HEK293 (cell line): Measurements from ENCODE around the gene R3HDML.
"Not testable (repeated sequence)": the region's sequence is repeated elsewhere in the genome, so short reads cannot be mapped to it uniquely, and the experiment has no call there.

Source experiments
- CTCF ChIA-PET: fragments of 350-600 bp; formaldehyde crosslinking; extraction: SDS; loops from one replicate; lab custom pipeline; 2021; ENCODE audit warnings: antibody characterized with exemption; lab: Yijun Ruan, JAX
- POLR2A ChIA-PET: fragments of 300-600 bp; formaldehyde crosslinking; extraction: SDS; loops from one replicate; lab custom pipeline; 2020; ENCODE audit warnings: antibody characterized with exemption, inconsistent platforms; lab: Yijun Ruan, JAX
- H3K27ac ChIP-seq: fragments of 200-500 bp; sonication (Bioruptor generic); 2 replicates; pipeline ENCODE4 v1.5.1; 2014; ENCODE audit warnings: low read depth, low read length, control low read depth, inconsistent platforms; ENCODE audit errors: extremely low read depth
- H3K36me3 ChIP-seq, 2 experiments: fragments of 200-500 bp in 1 of 2; sonication (Bioruptor generic) in 1 of 2; 1 replicate in 1 of 2; 2 replicates in 1 of 2; pipeline ENCODE4 v1.5.1; 2014 to 2017; ENCODE audit warnings: inconsistent platforms in 2 of 2, low read length in 2 of 2; ENCODE audit not compliant: control insufficient read depth in 2 of 2, insufficient read depth in 1 of 2
- H3K4me1 ChIP-seq: fragments of 200-500 bp; sonication (Bioruptor generic); 2 replicates; pipeline ENCODE4 v1.5.1; 2014; ENCODE audit warnings: mild to moderate bottlenecking, low read length, inconsistent platforms; ENCODE audit not compliant: control insufficient read depth, insufficient read depth
- H3K4me3 ChIP-seq: 2 replicates; pipeline ENCODE4 v1.5.1; 2011; ENCODE audit warnings: low read depth, mild to moderate bottlenecking, control low read depth, low read length, moderate library complexity
- H3K9me3 ChIP-seq: fragments of 200-500 bp; sonication (Bioruptor generic); 2 replicates; pipeline ENCODE4 v1.5.1; 2014; ENCODE audit warnings: low read depth, low read length, inconsistent platforms; ENCODE audit not compliant: control insufficient read depth, insufficient read depth
- EGR2 ChIP-seq: fragments of 450-650 bp; formaldehyde crosslinking; IDR thresholded peaks from 2 replicates; pipeline ENCODE4 v1.5.1; 2016; ENCODE audit warnings: low read depth, missing biosample characterization, missing genetic modification characterization
- KLF10 ChIP-seq: fragments of 450-650 bp; IDR thresholded peaks from 2 replicates; pipeline ENCODE4 v1.5.1; 2018; ENCODE audit warnings: missing biosample characterization, mild to moderate bottlenecking, missing genetic modification characterization
- REST ChIP-seq: fragments of 450-650 bp; formaldehyde crosslinking; IDR thresholded peaks from 2 replicates; pipeline ENCODE4 v1.5.1; 2016; ENCODE audit warnings: missing biosample characterization, missing genetic modification characterization
- SCRT2 ChIP-seq: fragments of 450-650 bp; formaldehyde crosslinking; IDR thresholded peaks from 2 replicates; pipeline ENCODE4 v1.5.1; 2016; ENCODE audit warnings: missing biosample characterization, missing genetic modification characterization
- TSHZ1 ChIP-seq: fragments of 450-650 bp; formaldehyde crosslinking; IDR thresholded peaks from 2 replicates; pipeline ENCODE4 v1.5.1; 2016; ENCODE audit warnings: missing biosample characterization, missing genetic modification characterization, borderline replicate concordance
- ZBTB6 ChIP-seq: fragments of 450-650 bp; formaldehyde crosslinking; IDR thresholded peaks from 2 replicates; pipeline ENCODE4 v1.5.1; 2017; ENCODE audit warnings: missing biosample characterization, missing genetic modification characterization
- ZIC2 ChIP-seq: fragments of 450-650 bp; formaldehyde crosslinking; IDR thresholded peaks from 2 replicates; pipeline ENCODE4 v1.5.1; 2016; ENCODE audit warnings: missing biosample characterization, missing genetic modification characterization
- ZNF146 ChIP-seq: fragments of 450-650 bp; formaldehyde crosslinking; IDR thresholded peaks from 2 replicates; pipeline ENCODE4 v1.5.1; 2016; ENCODE audit warnings: missing biosample characterization, missing genetic modification characterization
- ZNF19 ChIP-seq: fragments of 450-650 bp; formaldehyde crosslinking; IDR thresholded peaks from 2 replicates; pipeline ENCODE4; 2016; ENCODE audit warnings: missing biosample characterization, missing genetic modification characterization, low read depth
- ZNF239 ChIP-seq: fragments of 450-650 bp; formaldehyde crosslinking; IDR thresholded peaks from 2 replicates; pipeline ENCODE4 v1.5.1; 2016; ENCODE audit warnings: missing biosample characterization, missing genetic modification characterization
- ZNF248 ChIP-seq: fragments of 450-650 bp; formaldehyde crosslinking; IDR thresholded peaks from 2 replicates; pipeline ENCODE4 v1.5.1; 2017; ENCODE audit warnings: missing biosample characterization, missing genetic modification characterization
- ZNF280C ChIP-seq: fragments of 450-650 bp; formaldehyde crosslinking; IDR thresholded peaks from 2 replicates; pipeline ENCODE4 v1.5.1; 2016; ENCODE audit warnings: missing biosample characterization, missing genetic modification characterization
- ZNF280D ChIP-seq: fragments of 450-650 bp; formaldehyde crosslinking; IDR thresholded peaks from 2 replicates; pipeline ENCODE4 v1.5.1; 2016; ENCODE audit warnings: missing biosample characterization, missing genetic modification characterization
- ZNF292 ChIP-seq: fragments of 450-650 bp; formaldehyde crosslinking; IDR thresholded peaks from 2 replicates; pipeline ENCODE4 v1.5.1; 2016; ENCODE audit warnings: low read depth, missing biosample characterization, missing genetic modification characterization, borderline replicate concordance
- ZNF335 ChIP-seq: fragments of 450-650 bp; formaldehyde crosslinking; conservative IDR thresholded peaks from 2 replicates; pipeline ENCODE4 v1.5.1; 2016; ENCODE audit warnings: missing biosample characterization, missing genetic modification characterization
- ZNF394 ChIP-seq: fragments of 450-650 bp; formaldehyde crosslinking; IDR thresholded peaks from 2 replicates; pipeline ENCODE4 v1.5.1; 2016; ENCODE audit warnings: missing biosample characterization, missing genetic modification characterization, mild to moderate bottlenecking, moderate library complexity, borderline replicate concordance
- ZNF473 ChIP-seq: fragments of 450-650 bp; formaldehyde crosslinking; IDR thresholded peaks from 2 replicates; pipeline ENCODE4 v1.5.1; 2017; ENCODE audit warnings: missing biosample characterization, missing genetic modification characterization
- ZNF624 ChIP-seq: fragments of 450-650 bp; formaldehyde crosslinking; IDR thresholded peaks from 2 replicates; pipeline ENCODE4 v1.5.1; 2017; ENCODE audit warnings: missing biosample characterization, missing genetic modification characterization
- ZNF664 ChIP-seq: fragments of 450-650 bp; formaldehyde crosslinking; IDR thresholded peaks from 2 replicates; pipeline ENCODE4 v1.5.1; 2016; ENCODE audit warnings: missing biosample characterization, missing genetic modification characterization
- ZNF792 ChIP-seq: fragments of 450-650 bp; formaldehyde crosslinking; IDR thresholded peaks from 2 replicates; pipeline ENCODE4 v1.5.1; 2016; ENCODE audit warnings: missing biosample characterization, missing genetic modification characterization

The R3HDML gene

GRCh38 chr20:44326391-44327159 lies 10.3 kb upstream of the R3HDML start:
- H3K4me1 ChIP-seq = no peaks in the 10 kb centered on the region
- no peaks in the 10 kb centered on the region for H3K36me3 ChIP-seq
- H3K27ac ChIP-seq = no peak overlapping the region
- ChIA-PET CTCF (no interaction called here), POLR2A (interaction anchor here (0.6 kb wide), 1 partner anchor 720 kb away, joined by 3 read pairs; no protein-coding TSS in a partner anchor)
- H3K4me3 ChIP-seq = no peak overlapping the region
- H3K9me3 ChIP-seq = no peaks in the 10 kb centered on the region
- TF ChIP-seq ZNF239 (tag by site-specific recombination) = no peak
- TF ChIP-seq ZNF664 (tag by site-specific recombination) = no peak
- TF ChIP-seq ZNF473 (tag by site-specific recombination) = no peak
- TF ChIP-seq ZNF280C (tag by site-specific recombination) = no peak
- no peak for TF ChIP-seq ZNF248
- TF ChIP-seq ZNF335 = no peak
- no peak for TF ChIP-seq ZNF394
- no peak for TF ChIP-seq ZNF792
- TF ChIP-seq ZNF146 (tag by site-specific recombination) = no peak
- TF ChIP-seq SCRT2 = no peak
- no peak for TF ChIP-seq TSHZ1 (tag by site-specific recombination)
- TF ChIP-seq ZNF292 (tag by site-specific recombination) = no peak
- no peak for TF ChIP-seq ZNF280D (tag by site-specific recombination)
- TF ChIP-seq ZBTB6 (tag by site-specific recombination) = no peak
- TF ChIP-seq ZIC2 (tag by site-specific recombination) = no peak
- TF ChIP-seq REST (tag by site-specific recombination) = no peak
- no peak for TF ChIP-seq KLF10 (tag by site-specific recombination)
- TF ChIP-seq ZNF624 (tag by site-specific recombination) = no peak
- no peak for TF ChIP-seq ZNF19
- no peak for TF ChIP-seq EGR2 (tag by site-specific recombination)

GRCh38 chr20:44327748-44328147 lies 9.1 kb upstream of the R3HDML start:
- POLR2A ChIA-PET, H3K36me3 ChIP-seq, H3K27ac ChIP-seq, H3K4me1 ChIP-seq, H3K9me3 ChIP-seq, H3K4me3 ChIP-seq: not testable (repeated sequence)
- CTCF ChIA-PET = interaction anchor here (1.3 kb wide), 1 partner anchor 17 kb away, joined by 8 read pairs; the partner anchor contains the start of gene FITM2
